GDM1 (cell line): Measurements from ENCODE around the gene IGLON5.
A peak's percentile ranks its signal among the peaks of the same experiment; 100 is the strongest.

Experiments
- DNase-seq: peaks from one replicate; lab custom pipeline; 2025; lab: John Stamatoyannopoulos, UW

The IGLON5 gene

DNA sequence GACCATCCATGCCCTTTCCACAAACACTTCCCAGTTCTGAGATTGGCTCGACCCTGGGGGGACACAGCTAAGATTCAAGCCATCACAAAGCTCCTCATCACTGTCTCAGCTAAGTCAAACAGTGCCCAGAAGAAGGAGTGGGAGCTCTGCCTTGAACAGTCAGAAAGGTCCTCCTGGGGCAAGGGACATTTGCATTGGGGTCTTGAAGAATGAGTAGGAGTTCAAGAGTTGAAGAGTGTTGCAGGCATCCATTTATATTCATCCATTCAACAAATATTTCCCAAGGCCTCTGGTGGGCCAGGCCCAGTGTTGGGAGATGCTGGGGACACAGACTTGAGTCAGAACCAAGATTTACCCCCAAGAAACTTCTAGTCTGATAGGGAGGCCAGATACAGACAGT, 6.5 kb downstream of the IGLON5 start:
- no peak for DNase-seq

GRCh38 chr19:51318687-51319648, 7.5 kb downstream of the IGLON5 start:
- no peak for DNase-seq

DNA sequence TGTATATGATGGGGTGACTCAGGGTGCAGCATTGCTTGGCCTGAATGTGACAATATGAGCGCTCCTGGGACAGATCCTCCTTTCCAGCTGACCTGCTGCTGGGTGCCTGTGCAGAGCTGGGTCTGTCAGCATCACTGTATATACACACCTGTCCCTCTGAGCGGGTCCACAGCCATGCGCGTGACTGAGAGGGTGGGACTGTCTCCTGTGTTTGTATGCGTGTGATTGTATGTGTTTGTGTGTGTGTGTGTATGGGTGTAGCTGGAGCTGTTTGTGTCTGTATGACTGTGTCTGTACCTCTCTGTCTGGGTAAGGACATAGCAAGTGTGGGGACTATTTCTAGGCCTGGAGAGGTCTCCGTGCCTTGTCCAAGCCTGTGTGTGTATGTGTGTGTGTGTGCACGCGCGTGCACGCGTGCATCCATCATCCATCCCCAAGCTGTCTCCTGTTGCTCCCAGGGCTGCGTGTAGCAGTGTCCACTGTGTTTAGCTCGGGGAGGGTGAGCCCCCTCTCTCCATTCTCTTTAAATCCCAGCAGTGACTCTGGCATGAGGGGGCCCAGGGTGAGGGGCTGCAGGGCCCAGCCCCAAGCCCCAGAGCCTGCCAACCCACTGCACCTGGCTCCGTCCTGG, 8.3 kb downstream of the IGLON5 start:
- no peak for DNase-seq

DNA sequence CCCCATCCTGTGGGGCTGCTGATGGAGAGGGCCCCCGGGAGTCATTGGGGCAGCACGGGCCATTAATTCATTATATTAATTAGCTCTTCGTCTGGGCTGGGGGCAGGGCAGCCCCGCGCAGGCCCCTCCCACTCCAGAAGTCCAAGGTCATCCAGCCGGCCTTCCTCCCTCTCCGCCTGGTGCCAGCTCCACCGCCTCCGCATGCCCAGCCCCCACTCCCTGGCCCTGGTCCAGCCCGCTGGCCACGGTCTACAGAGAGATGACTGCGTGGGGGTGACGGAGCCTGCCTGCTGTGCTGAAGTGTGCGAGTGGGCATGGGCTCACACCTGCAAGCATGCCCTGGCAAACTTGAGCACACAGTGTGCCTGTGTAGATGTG, 8.8 kb downstream of the IGLON5 start:
- DNase-seq, result no peak

DNA sequence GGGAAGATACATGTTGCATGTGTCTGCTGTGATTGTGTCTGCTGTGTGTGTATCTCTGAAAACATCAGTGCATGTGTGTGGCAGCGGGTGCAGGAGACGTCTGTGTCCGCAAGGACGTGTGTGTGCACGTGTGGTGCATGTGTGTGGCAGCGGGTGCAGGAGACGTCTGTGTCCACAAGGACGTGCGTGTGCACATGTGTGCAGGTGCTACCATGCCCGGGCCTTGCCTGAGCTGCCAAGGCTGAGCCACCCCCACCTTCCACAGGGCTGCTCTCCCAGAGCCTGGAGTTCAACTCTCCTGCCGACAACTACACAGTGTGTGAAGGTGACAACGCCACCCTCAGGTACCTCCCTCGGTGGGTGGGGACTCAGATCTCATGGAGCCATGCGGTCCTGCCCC, 10.4 kb downstream of the IGLON5 start:
- DNase-seq, result no peak

GRCh38 chr19:51323481-51324166, 12.2 kb downstream of the IGLON5 start:
- DNase-seq, result no peak

GRCh38 chr19:51324167-51324481, 12.7 kb downstream of the IGLON5 start:
- no peak for DNase-seq

- DNase-seq, result no peak
Observed at GRCh38 chr19:51325161-51325976, 13.9 kb downstream of the IGLON5 start.

DNA sequence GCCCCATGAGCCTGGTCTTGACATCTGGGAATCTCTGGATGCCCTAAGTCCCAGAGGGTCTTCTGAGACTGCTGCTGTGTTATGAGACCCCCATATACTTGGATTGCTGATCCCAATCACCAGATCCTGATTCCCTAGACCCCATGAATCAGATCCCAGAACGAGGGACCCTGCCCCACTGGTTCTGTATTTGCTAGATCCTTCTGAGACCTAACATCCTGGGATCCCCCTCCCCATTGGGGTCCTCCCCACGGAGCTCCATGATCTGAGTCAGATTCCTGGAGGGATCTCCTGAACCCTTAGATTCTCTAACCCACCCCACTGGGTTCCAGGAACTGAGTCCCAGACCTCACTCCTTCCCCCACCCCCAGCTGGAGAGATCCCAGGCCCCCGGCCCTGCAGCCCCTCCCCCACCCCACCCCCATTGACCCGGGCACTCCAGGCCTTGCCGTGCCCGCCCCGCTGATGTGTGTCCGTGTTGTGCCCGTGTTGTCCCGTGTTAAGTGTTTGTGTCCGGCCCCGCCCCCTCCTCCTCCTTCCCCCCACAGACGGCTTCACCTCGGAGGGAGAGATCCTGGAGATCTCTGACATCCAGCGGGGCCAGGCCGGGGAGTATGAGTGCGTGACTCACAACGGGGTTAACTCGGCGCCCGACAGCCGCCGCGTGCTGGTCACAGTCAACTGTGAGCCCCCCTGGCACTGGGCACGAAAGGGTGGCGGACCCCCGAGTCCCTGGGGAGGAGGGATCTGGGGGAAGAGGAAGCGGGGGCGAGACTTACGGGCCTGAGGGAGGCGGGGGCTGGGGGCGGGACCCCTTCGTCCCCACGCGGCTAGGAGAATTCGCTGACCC, 15.0 kb downstream of the IGLON5 start:
- no peak for DNase-seq

DNA sequence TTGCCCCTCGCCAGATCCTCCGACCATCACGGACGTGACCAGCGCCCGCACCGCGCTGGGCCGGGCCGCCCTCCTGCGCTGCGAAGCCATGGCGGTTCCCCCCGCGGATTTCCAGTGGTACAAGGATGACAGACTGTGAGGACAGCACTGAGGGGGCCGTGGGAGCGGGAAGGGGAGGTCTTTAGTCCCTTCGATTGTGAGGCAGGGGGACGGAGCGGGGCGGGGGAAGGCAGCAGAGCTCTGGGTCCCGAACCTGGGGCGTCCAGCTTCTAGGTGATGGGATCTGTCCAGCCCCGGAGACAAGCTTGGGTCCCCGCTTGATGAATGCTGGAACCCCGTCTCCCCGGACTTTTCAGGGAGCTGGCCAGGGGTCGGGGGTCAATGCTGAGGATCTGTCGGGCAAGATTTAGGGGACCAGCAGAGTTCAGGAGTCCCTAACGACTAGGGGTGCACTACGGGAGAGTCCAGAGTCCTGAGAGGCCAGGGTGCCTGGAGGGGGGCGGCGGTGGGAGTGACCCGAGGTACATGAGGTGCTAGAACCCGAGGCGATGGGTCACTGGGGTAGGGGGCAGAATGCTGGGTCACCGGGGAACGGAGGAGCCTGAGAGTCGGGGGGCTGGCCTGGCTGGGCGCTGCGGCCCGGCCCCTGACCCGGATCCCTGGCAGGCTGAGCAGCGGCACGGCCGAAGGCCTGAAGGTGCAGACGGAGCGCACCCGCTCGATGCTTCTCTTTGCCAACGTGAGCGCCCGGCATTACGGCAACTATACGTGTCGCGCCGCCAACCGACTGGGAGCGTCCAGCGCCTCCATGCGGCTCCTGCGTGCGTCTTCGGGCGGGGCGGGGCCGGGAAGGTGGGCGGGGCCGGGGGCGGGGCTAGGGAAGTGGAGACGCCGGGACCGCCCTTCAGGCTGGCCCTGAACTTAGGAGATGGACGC, 15.9 kb downstream of the IGLON5 start:
- no peak for DNase-seq

DNA sequence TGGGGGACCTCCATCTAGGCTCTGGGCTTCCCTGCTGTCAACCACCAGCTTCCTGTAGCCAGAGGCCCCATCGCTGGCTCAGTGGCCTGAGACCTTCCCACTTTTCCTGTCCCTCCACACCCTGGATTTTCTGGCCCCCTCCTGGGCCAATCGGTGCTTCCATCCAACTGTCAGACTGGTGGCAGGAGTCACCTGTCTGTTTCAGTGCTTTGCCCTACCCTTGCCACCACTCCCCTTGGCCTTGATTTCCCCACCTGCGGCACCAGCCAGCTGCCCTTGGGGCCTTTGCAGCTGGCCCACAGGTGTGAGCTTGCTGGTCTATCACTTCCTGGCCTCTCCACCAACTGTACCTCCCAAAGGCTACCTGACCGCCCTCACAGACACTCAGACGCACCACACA, 18.0 kb downstream of the IGLON5 start:
- no peak for DNase-seq

DNA sequence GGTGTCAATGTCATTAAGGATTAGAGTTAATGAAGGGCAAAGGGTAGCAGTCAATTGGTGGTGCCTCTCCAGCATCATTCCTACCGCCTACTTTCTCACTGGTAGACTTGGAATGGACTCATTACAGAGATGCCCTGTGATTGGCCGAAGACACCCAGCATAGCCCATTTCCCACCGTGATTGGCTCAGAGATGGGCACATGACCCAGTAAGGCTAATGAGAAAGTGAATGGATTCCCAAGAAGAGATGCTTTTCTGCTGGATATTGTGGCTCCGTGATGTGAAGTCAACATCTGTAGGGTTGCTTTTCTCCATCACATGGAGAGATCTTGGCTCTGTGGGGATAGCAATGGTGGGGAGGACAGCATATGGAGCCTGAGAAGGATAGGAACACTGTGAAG, 18.9 kb downstream of the IGLON5 start:
- DNase-seq, result no peak

DNA sequence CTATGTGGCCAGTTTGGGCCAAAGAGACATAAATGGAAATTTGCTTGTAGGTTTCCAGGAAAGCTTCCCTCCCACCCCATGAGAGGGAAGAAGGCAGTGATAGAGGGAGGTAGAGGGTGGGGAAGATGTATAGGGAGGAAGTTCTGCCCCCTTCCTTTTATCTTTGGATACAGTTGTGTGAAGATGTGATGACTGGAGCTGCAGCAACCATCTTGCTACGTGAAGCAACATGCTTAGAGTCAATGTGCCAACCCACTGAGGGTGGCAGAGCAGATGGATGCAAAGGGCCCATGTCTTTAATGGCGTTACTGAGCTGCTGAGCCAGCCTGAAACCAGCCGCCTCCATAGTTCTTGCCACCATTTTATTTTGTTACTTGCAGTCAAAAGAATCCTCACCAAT, 19.7 kb downstream of the IGLON5 start:
- no peak for DNase-seq

GRCh38 chr19:51331716-51332115, 20.3 kb downstream of the IGLON5 start:
- no peak for DNase-seq

DNA sequence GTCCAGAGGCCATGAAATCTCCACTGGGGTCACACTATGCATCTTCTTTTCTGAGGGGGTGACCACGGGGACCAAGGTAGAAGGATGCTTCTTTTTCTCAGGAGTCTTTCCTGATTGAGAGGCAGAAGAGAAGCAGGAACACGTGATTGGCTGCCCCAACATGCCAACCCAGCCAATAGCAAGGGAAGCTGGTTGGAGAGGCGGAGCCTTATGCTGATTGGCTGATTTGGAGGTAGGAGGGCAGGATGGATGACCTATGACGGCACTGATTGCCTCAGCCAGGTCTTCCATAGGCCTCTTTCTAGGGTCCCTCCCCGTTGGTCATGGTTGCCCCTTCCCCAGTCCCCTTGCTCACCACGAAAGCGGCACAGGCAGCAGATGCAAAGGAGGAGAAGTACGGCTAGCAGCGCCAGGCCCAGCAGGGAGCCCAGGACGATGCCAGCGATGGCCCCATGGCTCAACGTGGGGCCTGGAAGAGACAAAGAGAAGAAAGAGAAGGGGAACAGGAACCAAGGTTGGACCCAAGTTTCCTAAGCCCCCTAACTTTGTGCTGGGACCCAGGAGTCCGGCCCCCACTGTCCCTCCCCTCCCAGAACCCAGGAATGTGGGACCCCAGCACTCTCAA, 22.5 kb downstream of the IGLON5 start:
- no peak for DNase-seq

- DNase-seq, result no peak
Observed at GRCh38 chr19:51337141-51337860, 25.9 kb downstream of the IGLON5 start.

DNA sequence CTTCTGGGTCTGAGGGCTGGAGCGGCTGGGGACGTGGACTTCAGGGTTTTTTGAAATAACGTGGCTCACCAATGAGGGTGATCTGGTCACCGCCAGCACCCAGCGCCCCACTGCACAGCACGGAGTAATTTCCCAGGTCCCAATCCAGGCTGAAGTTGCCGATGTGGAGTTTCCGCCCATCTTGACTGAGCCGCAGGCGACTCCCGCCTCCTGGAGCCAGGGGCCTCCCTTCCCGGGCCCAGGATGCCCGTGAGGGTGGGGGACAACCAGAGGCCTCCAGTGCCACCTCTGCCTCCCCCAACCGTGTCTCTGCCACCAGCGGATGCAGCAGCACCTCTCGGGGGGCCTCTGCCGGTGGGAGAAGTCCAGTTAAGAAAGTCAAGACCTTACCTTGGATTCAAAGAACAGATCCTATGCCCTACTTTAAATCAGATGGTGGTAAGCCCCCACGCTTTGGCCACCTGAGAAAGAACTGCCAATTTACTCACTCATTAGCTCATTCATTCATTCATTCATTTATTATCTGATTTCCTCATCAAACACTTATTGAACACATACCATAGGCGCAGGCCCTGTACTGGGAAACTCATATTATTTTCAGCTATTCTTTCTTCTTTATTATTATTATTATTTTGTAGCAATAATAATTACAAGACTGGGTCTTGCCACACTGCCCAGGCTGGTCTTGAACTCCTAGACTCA, 26.6 kb downstream of the IGLON5 start:
- no peak for DNase-seq

GRCh38 chr19:51338563-51339312, 27.3 kb downstream of the IGLON5 start:
- DNase-seq, result peak; percentile 66
